HG03521 (cell line): ENCODE measurements around the gene PRR36.
"Not testable (repeated sequence)": the region's sequence is repeated elsewhere in the genome, so short reads cannot be mapped to it uniquely, and the experiment has no call there.

Experiments used
- ATAC-seq: cut with Tn5 transposase; IDR thresholded peaks from one replicate; pipeline ENCODE4 v1.9.1; 2021; ENCODE audit warnings: mild to moderate bottlenecking, moderate library complexity; ENCODE audit not compliant: unreplicated experiment

The PRR36 gene

DNA sequence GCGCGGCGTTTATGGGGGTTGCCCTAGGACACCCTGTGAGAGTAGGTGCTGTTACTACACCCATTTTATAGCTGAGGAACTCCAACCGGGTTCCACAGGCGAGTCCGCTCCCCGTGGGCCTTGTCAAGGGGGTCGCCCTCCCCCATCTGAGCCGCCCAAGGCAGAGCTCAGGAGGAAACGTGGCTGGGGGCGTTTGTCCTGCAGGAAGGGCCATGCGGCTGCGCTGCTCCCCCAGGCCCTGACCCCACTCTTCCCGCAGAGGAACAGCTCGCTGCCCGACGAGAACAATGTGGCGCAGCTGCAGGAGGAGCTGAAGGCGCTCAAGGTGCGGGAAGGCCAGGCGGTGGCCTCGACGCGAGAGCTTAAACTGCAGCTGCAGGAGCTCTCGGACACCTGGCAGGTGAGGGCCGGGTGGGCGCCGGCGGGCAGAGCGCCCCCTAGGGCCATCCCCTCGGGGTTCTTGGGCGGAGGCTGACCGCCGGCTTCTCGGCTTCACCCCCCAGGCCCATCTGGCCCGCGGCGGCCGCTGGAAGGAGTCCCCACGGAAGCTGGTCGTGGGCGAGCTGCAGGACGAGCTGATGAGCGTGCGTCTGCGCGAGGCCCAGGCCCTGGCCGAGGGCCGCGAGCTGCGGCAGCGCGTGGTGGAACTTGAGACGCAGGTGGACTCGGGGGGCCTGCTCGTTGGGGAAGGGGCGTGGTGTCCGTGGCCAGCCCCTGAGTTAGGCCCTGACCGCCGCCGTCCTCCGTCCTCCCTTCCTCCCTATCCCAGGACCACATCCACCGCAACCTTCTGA lies 12.4 kb downstream of the PRR36 start:
- no peak for ATAC-seq

DNA sequence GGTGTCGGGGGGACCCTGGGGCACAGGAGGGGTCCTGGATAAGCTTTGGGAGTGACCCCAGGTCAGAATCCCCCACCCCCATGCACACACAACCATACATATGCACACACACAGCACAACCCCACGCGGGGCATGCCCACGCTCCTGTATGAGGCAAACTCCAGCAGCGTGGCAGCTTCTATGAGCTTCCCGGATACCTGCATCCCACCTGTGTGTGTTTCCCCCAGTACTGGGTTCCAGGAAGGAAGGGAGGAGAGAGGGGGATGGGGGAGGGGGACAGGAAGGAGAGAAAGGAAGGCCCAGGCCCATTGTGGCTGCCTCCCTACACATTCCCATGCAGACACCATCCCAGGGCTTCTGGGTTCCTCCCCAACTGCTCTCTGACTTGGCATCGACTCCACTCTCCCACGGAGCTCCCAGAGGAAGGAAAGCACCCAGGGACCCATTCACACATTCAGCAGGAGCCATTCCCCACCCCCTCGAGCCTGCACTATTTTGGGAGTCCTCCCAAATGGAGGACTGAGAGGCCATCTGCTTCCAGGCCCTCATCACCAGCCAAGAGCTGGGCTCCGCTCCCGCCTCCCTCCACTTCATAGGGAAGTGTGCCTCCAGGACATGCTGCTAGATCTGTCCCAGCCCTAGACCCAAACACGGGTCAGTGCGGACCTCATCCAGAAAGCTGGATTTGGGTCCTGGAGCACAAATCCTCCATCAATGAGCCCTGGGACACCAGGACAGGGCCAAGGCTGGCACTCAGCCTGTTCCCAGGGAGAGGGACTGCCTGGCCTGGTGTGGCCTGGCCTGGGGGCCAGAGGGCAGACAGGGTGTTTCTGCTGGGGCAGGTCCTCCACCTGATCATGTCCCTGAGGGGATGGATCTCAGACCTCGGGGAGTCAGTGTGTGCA lies 13.2 kb downstream of the PRR36 start:
- no peak for ATAC-seq

DNA sequence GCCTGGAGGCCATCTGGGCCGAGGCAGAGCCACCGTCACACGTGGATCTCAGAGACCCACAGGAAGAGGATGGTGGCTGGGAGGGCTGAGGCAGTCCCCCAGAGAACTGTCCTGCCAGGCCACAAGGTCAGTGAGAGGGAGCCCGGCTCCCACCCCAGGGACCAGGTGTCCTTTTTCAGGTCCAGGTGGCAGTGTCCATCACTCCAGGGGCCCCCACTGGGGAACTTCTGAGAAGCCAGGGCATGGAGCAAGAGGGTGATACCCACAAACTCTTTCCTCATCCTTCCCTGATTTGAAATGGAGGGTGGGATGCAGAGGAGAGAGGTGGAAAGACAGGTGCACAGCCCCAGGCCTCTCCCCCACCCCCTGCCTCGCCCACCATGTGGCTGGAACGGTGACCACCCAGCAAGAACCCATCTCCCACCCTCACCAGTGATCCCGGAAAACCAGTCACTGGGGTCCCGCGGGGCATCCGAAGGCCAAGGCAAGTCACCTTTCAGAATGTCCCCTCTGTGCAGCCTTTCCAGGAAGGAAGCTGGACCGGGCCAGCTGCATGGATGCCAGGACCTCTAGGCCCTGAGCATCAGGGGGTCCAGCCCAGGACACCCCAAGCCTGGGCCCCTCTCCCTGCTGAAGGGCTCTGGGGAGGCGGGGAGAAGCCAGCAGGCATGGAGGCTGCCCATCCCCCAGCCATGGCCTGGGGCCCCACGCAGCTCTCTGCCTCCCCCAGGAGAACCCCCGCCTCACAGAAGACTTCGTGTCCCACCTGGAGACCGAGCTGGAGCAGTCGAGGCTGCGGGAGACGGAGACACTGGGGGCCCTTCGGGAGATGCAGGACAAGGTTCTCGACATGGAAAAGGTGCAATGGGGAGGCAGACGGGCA lies 14.1 kb downstream of the PRR36 start:
- ATAC-seq = no peak

DNA sequence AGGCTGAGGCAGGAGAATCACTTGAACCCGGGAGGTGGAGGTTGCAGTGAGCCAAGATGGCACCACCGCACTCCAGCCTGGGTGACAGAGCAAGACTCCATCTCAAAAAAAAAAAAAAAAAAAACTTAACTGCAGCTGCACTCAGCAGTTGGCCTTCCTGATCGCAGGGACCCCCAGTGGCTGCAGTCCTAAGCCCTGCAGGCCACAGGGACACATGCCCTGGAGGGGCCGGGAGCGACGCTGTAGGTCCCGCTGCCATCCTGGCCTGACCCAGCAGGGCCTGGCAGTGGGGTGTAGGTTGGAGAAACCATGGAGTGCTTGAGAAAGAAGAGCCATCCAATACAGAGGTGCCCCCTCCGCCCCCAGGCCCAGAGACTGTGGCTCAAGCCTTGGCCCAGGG lies 15.1 kb downstream of the PRR36 start:
- not testable (repeated sequence) for ATAC-seq

DNA sequence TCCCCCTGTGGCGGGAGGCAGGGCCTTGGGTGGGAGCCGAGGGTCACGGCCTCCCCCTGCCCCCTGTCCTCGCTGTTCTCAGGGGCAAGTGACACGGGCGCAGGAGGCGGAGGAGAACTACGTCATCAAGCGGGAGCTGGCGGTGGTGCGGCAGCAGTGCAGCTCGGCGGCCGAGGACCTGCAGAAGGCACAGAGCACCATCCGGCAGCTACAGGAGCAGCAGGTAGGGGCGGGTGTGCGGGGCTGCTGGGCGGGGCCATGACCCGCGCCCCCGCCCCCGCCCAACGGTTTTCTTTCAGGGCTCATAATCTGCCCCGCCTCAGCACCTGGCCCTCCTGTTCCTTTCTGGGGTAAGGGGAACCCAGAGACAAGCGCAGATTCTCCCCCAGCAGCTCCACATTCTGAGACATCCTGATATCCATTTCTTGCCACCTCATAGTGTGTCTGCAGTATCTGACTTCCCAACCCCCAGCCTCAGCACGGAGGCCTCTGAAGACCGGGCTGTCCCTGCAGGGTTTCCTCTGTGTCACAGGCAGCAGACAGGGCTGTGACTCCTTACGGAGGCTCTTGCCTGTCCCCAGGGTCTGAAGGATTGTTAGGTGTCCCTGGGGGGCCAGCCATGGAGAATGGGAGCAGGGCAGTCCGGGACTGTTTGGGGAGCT lies 15.9 kb downstream of the PRR36 start:
- no peak for ATAC-seq

DNA sequence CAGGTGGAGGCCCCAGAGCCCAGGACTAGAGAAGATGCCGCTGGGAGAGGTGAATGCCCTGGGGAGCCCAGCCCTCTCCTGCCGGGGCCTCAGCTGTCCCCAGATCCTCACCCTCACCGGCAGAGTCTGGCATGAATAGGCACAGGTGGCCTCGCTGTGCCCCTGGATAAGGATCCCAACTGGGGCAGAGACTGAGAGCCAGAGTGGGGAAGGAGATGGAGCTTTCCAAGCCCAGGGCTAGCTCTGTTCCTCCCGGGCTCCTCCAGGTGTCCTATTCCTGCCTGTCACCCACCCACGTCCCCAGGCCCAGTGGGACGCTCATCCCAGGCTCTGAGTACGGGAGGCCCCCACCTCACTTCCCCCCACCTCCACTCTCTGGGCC lies 16.5 kb downstream of the PRR36 start:
- no peak for ATAC-seq

DNA sequence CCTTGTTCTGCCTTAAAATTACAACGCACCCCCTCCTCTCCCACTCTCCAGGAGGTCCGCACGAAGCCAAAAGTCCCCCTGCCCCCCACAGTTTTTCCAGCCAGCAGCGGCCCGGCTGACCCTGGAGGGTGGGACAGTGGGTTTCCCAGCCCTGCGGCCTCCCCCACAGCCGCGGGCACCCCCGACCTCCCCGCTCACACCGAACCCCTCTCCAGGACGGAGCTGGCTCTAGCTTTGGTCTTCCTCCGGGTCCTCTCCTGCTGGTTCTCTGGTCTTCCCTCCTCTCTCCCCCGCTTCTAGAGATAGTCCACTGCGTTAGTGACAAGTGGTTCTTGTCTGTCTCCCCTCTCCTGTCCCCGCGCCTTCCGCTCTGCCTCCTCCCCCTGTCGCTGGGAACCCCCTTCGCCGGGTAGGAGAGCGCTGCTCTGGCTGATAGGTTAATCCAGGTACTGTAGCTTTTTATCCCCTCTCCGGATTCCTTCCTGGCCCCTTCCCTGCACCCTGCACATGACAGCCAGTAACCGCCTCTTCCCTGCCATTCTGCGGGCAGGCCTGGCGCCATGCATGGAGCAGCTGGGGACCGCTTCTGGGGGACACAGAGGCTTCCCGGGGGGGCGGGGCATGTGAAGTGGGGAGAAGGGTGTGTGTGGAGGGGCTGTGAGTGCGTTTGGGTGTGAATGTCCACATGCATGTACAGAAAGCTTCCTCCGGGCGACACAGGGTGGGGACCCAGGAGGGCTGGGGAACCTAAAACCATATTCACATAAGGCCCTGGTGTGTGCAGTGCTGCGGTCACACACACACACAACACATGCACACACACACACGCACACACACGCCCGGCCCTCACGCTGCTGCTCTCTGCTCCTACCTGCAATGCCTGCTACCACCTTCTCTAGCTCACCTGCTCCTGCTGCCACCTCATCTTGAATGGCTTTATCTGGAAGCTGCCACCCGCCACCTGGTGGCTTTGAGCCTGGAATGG lies 17.2 kb downstream of the PRR36 start:
- ATAC-seq = no peak

DNA sequence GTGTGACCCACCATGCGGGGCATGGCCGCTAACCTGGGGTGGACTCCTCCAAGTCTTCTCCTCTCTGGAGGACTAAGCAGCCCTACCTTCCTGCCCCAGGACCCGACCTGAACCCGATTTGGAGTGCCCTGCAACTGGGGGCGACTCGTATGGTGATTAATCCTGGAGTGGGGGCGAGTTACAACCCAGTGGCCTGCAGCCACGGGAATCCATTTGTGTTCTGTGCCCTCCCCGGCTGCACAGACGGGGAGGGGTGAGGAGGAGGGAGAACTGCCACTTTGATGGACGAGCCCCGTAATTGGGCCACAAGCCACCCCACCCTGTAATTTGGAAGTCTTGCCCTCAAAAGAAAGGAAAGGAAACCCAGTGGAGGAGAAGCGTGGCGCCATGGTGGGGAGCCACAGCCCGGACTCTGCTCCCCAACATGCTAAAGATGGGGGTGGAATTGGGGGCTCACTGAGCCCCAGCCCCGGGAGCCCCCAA lies 18.0 kb downstream of the PRR36 start:
- no peak for ATAC-seq

DNA sequence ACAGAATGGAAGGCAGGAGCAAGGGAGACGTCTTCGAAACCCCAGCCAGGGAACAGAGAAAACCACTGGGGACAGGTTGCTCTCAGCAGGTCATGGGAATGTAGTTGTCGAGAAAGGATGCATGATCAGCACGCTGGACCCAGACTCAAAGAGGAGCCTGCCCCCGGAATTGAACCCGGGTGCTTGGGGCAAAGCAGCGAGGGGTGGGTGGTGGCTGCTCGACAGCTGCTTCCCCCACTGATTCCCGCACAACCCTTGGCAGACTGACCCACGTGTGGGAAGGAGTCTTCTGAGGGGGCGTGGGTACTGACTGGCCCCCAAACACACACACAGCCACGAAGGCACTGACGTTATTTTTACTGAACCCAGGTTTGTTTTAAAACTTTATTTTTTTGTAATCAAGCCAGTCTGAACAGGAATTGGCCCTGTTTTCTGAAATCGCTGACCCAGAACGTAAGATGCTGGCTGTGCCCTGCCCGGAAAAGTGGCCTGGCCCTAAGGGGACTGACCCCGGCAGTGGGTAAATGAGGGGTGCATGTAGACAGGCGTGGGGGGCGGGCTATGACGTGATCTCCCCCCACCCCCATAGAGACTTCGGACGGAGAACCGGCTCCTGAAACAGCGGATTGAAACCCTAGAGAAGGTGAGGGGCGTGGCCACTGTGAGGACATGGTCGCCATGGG lies 18.6 kb downstream of the PRR36 start:
- no peak for ATAC-seq

DNA sequence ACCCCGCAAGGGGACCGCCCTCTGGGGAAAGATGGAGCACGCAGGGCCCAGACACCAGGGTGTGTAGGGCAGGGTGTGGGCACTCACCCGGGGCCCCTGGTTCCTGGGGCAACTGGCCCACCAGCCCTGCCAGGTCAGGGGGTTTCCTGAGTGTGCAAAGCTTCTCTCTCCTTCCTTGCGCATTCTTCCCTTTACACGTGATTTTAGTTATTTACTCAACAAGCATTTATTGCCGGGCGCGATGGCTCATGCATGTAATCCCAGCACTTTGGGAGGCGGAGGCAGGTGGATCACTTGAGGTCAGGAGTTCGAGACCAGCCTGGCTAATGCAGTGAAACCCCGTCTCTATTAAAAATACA lies 20.4 kb downstream of the PRR36 start:
- ATAC-seq = no peak

DNA sequence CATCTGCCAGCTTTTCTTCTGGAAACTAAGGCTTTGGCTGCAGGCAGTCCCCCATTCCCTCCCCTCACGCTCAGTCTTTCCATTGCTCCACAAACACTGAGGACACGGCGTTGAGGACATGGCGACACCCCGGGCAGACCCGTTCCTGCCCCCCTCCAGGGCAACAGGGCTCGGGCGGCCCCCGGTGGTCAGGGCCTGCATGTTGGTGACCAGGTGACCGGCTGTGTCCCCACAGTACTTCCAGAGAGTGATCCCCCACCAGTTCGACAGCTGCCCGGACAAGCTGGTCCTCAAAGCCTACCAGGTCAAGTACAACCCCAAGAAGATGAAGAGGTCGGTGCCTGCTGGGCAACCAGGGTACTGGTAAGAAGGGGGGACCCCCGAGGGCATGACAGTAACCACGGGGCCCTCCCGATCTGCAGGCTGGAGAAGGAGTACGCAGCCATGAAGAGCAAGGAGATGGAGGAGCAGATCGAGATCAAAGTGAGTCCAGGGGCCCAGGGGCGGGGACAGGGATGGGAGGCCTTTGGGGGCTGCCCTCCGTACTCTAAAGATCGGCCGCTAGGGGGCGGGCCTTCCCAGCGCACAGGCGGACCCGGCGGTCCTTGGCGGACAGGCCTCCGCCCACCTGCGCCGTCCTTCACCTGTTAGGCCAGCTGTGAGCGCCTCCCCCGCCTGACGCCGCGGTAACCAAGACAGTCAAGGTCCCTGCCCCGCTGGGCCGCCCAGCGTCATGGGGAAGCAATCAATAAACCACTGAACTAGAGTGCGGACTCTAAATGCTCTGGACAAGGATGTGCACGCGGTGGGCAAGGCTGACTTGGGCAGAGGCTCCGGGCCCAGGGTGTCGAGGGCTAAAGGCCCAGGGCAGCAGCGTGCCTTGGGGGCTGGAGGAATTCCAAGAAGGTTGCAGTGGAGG lies 21.1 kb downstream of the PRR36 start:
- no peak for ATAC-seq

DNA sequence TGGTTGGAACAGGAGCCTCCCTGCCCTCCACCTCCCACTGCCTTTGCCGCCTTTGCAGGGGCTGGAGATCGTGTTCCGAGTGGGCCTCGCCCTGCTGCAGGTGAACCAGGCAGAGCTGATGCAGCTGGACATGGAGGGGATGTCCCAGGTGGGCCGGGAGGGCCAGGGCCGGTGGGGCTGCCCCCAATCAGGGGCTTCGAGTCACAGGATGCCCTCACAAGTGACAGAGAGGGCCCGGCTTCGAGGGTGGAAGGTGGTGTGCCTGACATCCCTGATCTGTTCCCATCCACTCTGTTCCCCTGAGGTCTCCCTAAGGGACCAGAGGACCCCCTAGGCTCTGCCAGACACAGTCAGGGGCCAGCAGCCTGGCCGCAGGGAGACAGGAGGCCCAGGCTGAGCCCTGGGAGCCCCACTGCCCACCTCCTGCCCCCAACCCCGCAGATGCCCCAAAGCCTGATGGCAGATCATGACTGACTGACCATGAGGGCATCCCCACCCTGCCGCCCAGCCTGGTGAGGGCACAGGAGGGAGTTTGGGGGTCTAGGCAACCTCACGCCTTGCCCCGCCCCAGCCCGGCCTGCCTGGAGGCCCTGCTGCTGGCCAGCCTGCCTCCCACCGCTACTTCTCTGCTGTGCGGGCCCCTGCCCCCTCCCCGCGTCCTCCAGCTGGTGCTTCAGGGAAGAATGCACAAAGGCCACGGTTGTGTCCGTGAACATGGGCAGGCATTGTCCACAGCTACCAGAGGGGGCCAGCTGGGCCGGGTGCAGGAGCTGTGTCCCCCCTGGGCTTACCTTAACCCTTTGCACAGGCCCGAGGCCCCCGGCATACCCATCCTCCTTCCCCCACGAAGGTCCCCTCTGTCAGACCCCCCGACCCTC lies 22.3 kb downstream of the PRR36 start:
- no peak for ATAC-seq

DNA sequence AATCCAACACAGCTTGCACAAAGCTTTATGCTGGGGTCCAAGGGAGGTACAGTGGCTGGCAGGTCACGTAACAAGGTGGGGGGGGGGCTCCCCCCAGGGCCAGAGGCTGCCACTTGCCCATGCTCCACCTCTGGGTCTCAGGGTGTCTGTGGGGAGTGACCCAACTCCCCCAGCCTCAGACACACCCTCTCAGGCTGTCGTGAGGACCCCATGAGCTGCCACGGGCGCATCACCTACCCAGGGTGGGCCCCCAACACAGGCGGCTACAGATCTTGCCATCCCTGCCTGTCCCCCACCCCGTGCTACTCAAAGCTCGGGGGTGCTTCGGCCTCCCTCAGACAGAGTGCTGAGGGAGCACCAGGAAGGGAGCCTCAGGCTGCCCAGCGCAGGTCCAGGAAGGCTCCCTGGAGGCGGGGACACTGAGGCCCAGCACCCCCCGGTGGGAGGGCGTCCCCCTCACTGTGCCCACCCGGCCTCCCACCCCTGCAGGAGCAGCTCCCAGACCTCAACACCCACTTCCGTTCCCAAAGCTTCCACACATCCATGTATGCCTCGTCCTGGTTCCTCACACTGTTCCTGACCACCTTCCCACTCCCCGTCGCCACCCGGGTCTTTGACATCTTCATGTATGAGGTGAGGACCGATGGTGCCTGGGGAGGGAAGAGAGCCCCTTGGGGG lies 23.1 kb downstream of the PRR36 start:
- ATAC-seq = no peak

DNA sequence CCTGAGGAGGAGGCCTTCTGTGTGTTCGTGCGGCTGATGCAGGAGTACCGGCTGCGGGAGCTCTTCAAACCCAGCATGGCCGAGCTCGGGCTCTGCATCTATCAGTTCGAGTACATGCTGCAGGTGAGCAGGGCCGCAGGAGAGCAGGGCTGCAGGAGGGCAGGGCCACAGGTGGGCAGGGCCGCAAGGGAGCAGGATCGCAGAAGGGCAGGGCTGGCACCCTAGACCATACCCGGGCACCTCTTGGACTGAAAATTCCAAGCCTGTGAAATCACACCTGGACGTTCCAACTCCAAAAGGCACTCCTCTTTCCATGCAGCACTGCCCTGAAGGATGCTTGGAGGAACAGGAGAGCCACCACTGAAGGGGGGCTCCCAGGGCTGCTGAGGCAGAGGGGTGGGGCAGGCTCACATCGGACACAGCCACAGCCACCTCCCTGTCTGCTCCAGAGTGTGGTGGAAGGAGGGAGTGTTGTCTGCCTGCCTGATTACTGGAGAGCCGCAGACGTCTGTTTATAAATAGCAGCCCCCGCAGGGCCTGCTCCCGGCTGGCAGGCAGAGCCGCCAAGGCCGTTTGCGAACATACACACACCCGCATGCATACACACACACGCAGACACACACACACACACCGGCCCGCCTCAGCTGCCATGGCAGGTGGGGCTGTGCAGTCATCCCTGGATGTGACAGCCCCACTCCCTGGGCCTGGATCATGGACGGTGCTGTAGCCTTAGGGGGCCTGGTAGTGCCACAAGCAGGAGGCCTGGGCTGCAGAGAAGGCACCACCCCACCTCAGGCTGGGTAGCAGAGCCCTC lies 24.0 kb downstream of the PRR36 start:
- no peak for ATAC-seq

DNA sequence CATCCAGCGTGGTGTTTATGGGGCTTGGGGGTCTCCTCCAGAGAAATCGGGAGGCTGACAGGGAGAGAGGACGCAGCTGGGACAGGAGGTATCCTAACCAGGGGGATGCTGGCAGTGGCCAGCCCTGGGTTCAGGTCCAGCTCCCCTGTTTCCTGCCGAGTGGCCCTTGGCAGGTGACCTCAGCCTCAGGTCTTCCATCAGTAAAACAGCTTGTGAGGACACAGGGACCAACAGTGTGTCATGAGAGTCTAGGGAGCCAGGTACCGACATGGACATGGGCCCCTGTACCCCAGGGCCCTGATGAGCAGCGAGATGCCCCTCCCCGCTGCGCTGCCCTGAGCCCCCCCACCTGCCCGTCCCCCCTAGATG lies 24.6 kb downstream of the PRR36 start:
- no peak for ATAC-seq
